Upper lobe of left lung (tissue), 6 donors: ENCODE measurements around the gene CSPG4. TPM values are rescaled to one million over a fixed set of nuclear protein-coding genes. Genes with fewer than 3 reads are reported as not detected.

Source experiments
- ATAC-seq, 2 donors: fragments of 200-7000 bp; cut with Tn5 transposase; one replicate each; pipeline ENCODE4 v1.9.1; 2022; ENCODE audit warnings: mild to moderate bottlenecking in 2 of 2, moderate library complexity in 2 of 2; ENCODE audit not compliant: low FRiP score in 2 of 2
- DNase-seq, 2 donors: peaks; one replicate each; pipeline ENCODE4 v3.0.0-alpha.2; 2019 to 2020
- H3K27ac ChIP-seq, 4 donors: fragments of 200-600 bp; sonication (generic); one replicate each; pipeline ENCODE4 v1.5.1; 2016 to 2019
- H3K27me3 ChIP-seq, 4 donors: fragments of 200-600 bp; sonication (generic); one replicate each; pipeline ENCODE4 v1.5.1; 2017 to 2019
- H3K36me3 ChIP-seq, 4 donors: fragments of 200-600 bp; sonication (generic); one replicate each; pipeline ENCODE4 v1.5.1; 2016 to 2019
- H3K4me1 ChIP-seq, 4 donors: fragments of 200-600 bp; sonication (generic); one replicate each; pipeline ENCODE4 v1.5.1; 2018 to 2019
- H3K4me3 ChIP-seq, 4 donors: fragments of 200-600 bp; sonication (generic); one replicate each; pipeline ENCODE4 v1.5.1; 2017 to 2019; ENCODE audit warnings: mild to moderate bottlenecking in 2 of 4, moderate library complexity in 1 of 4
- H3K9me3 ChIP-seq, 4 donors: fragments of 200-600 bp; sonication (generic); one replicate each; pipeline ENCODE4 v1.5.1; 2018 to 2019
- CTCF ChIP-seq, 6 experiments: fragments of 450-650 bp in 4 of 6; fragments of 200-600 bp in 2 of 6; sonication (generic) in 2 of 6; IDR thresholded peaks; one replicate each; pipeline ENCODE4 v1.5.1; 2016 to 2019; ENCODE audit warnings: antibody characterized with exemption in 6 of 6
- EP300 ChIP-seq, 4 donors: sonication (generic); formaldehyde crosslinking; IDR thresholded peaks; one replicate each; pipeline ENCODE4 v1.5.1; 2017; ENCODE audit warnings: antibody characterized with exemption in 4 of 4, control low read depth in 2 of 4
- POLR2A ChIP-seq, 4 donors: fragments of 450-650 bp; IDR thresholded peaks; one replicate each; pipeline ENCODE4 v1.5.1; 2016 to 2017; ENCODE audit warnings: antibody characterized with exemption in 4 of 4, mild to moderate bottlenecking in 2 of 4
- POLR2AphosphoS5 ChIP-seq, 2 donors: sonication (generic); formaldehyde crosslinking; IDR thresholded peaks; one replicate each; pipeline ENCODE4 v1.5.1; 2017; ENCODE audit warnings: antibody characterized with exemption in 2 of 2
- whole genome bisulfite sequencing, 2 donors: methylation state at CpG; one replicate each; pipeline ENCODE4 v1.1.5; 2017 to 2018; 5-methylcytosine and 5-hydroxymethylcytosine counted together
- total RNA-seq, 6 donors: library from RNA; depleted of rRNA in 4 of 6; stranded (reverse); fragments of >200 nt in 4 of 6; gene quantifications; one replicate each; pipeline versions ENCODE4 v1.1.0 to v1.2.1, GENCODE V29; 2016 to 2021
- donor health status: DM: no; HTN: no; CAD: no; lungs with moderate emphysema.
- donor health status: DM: no; HTN: yes; CAD: no; lungs with severe emphysema.

The CSPG4 gene
- total RNA-seq, 6 donors from 2014 or later = 8.5 to 38.3 (median 17.7) TPM

DNA sequence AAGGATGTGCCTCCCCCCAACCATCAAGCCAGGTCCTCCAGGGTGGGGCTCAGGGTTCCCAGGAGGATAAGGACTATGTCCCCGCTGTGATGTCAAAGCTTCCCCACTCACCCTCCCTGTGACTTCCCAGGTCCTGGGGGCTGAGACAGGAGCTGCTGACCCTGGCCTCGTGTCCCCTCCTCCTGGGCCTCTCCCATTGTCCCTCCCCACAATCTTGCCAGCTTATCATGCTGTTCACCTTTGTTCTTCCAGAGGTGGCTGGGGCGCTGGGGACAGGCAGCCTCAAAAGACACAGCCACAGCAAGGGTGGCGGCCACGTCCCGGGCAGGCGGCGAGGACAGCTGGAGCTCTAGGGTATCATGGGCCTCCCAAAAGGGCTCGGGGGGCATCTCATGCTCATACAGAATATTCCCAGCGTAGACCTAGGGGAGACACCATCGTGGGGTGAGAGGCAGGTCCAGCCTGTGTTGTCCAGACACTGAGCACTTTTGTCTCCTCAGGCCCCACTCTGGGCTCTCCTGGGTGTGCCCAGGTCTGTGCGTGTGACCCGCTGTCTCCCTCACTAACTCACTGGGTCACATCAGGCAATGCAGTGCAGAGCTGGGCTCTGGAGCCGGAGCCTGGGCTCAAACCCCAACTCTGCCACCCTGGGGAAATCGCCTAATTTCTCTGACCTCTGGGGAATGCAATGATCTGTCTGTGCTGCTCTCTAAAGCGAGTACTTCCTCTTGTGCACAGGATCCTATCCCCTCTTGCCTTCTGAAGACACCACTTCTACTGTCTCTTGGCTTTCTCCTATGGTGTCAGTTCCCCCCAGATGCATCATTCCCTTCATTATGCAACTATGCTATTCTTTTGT lies 35.0 kb downstream of the CSPG4 start:
- peak in 1 of 2 donors; percentile 66 for DNase-seq
- 87 to 88% methylated on average over 3 to 13 of the region's 16 CpGs for WGBS, 2 donors
- H3K36me3 ChIP-seq = no peaks in the 10 kb centered on the region
- TF ChIP-seq POLR2A (IDR thresholded peaks at IDR 0.05) (no peak), CTCF (IDR thresholded peaks at IDR 0.05) (no peak), POLR2AphosphoS5 (IDR thresholded peaks at IDR 0.05) (no peak), EP300 (IDR thresholded peaks at IDR 0.05) (no peak)
- no peak for ATAC-seq
- no peaks in the 10 kb centered on the region for H3K27me3 ChIP-seq
- no peak overlapping the region for H3K27ac ChIP-seq
- H3K9me3 ChIP-seq = no peaks in the 10 kb centered on the region
- peaks cover 7 to 18% (median 16%) of the 10 kb centered on the region in 4 donors for H3K4me1 ChIP-seq
- no peak overlapping the region for H3K4me3 ChIP-seq

DNA sequence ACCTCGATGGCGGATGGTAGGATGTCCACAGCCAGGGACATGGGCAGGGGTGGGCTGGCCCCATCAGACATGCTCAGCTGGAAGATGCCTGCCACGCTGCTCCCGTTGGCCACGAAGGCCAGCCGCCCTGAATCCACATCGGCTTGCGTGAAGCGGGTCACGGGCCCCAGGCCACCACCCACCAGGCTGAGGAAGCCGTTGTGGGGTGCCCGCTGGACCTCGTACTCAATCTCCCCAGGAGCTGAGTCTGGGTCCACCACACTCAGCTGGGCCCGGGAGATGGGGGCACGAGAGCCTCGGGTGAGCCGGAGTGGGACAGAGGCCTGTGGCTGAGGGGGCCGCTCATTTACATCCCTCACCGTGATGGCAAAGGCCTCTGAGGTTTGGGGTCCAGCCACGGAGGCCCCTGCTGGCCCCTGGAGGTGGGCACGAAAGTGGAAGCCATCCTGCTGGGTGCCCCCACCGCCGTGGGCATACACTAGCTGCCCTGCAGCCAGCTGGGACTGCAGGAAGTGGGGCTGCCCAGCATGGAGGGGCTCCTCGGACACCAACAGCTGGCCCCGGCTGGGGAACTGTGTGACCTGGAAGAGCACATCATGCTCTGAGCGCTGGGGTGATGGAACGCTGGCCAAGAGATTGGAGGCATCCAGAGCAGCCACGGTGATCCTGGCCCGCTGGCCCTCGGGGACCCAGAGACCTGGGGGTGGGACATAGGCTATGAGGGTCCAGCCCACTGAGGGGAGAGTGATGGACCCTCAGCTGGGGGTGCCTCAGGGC lies 35.8 kb downstream of the CSPG4 start:
- Histone ChIP-seq H3K27me3 (no peaks in the 10 kb centered on the region), H3K4me3 (no peak overlapping the region), H3K9me3 (no peaks in the 10 kb centered on the region), H3K27ac (peak overlapping the region in 1 of 4 donors; percentile 61), H3K36me3 (no peaks in the 10 kb centered on the region), H3K4me1 (peaks cover 12 to 23% (median 19%) of the 10 kb centered on the region in 4 donors)
- TF ChIP-seq CTCF (IDR thresholded peaks at IDR 0.05) (no peak), POLR2AphosphoS5 (IDR thresholded peaks at IDR 0.05) (no peak), POLR2A (IDR thresholded peaks at IDR 0.05) (no peak), EP300 (IDR thresholded peaks at IDR 0.05) (no peak)
- WGBS, 2 donors = 91 to 96% methylated on average over 7 to 24 of the region's 30 CpGs
- ATAC-seq = no peak
- DNase-seq = peak in 1 of 2 donors; percentile 77

- no peaks in the 10 kb centered on the region for H3K9me3 ChIP-seq
- H3K4me1 ChIP-seq = peaks cover 12 to 23% (median 20%) of the 10 kb centered on the region in 4 donors
- H3K4me3 ChIP-seq = no peak overlapping the region
- WGBS, 2 donors = 77 to 90% methylated on average over 20 to 37 of the region's 41 CpGs
- H3K36me3 ChIP-seq = no peaks in the 10 kb centered on the region
- ATAC-seq (no peak), DNase-seq (peak in 1 of 2 donors; percentile 81)
- H3K27ac ChIP-seq = peak overlapping the region in 2 of 4 donors; percentile 12 to 61
- no peaks in the 10 kb centered on the region for H3K27me3 ChIP-seq
- TF ChIP-seq POLR2A (IDR thresholded peaks at IDR 0.05) = no peak
- no peak for TF ChIP-seq EP300 (IDR thresholded peaks at IDR 0.05)
- no peak for TF ChIP-seq CTCF (IDR thresholded peaks at IDR 0.05)
- TF ChIP-seq POLR2AphosphoS5 (IDR thresholded peaks at IDR 0.05) = no peak
These were observed 36.9 kb downstream of the CSPG4 start for GRCh38 chr15:75675579-75676404.

DNA sequence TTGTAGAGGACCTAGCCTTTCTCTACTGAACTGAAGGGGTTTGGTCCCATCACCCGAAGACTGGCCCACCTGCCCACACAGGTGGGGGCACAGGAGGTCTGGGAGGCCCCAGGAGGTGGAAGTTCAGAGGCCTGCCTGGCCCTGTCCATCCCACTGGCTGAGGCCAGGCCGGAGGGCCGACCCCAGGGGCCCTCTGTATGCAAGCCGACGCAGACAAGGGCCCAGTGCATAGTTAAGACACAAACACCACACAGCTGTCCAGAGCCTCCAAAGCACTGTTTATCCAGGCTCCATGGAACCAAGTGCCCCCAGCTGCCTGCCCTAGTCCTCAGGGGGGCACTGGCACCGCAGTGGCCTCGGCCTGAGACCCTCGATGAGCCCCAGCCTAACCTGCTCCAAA lies 38.3 kb downstream of the CSPG4 start:
- Histone ChIP-seq H3K27ac (peak overlapping the region in 2 of 4 donors; percentile 67 to 87), H3K27me3 (no peaks in the 10 kb centered on the region), H3K36me3 (no peaks in the 10 kb centered on the region), H3K4me3 (no peak overlapping the region), H3K4me1 (peaks cover 12 to 23% (median 20%) of the 10 kb centered on the region in 4 donors), H3K9me3 (no peaks in the 10 kb centered on the region)
- ATAC-seq = no peak
- WGBS, 2 donors = 79 to 82% methylated on average over 2 to 8 of the region's 8 CpGs
- DNase-seq = peak in 1 of 2 donors; percentile 79
- TF ChIP-seq CTCF (IDR thresholded peaks at IDR 0.05) = no peak
- TF ChIP-seq POLR2AphosphoS5 (IDR thresholded peaks at IDR 0.05) = no peak
- no peak for TF ChIP-seq POLR2A (IDR thresholded peaks at IDR 0.05)
- TF ChIP-seq EP300 (IDR thresholded peaks at IDR 0.05) = no peak
